Neural cell (in vitro differentiated cells): ENCODE results near the gene ASF1B.

ENCODE experiments used
- EZH2 ChIP-seq: fragments of 200-600, 300-800 bp; shearing (Covaris generic), sonication (generic); IDR thresholded peaks from 2 replicates; pipeline ENCODE4 v1.6.1; 2014; ENCODE audit warnings: antibody characterized with exemption, low read length, borderline replicate concordance, mild to moderate bottlenecking; ENCODE audit not compliant: insufficient read depth, poor library complexity, severe bottlenecking
- SMC3 ChIP-seq: fragments of 450-650 bp; conservative IDR thresholded peaks from 2 replicates; pipeline ENCODE4 v1.6.1; 2014; ENCODE audit warnings: antibody characterized with exemption, mild to moderate bottlenecking, moderate library complexity; ENCODE audit not compliant: poor library complexity

DNA sequence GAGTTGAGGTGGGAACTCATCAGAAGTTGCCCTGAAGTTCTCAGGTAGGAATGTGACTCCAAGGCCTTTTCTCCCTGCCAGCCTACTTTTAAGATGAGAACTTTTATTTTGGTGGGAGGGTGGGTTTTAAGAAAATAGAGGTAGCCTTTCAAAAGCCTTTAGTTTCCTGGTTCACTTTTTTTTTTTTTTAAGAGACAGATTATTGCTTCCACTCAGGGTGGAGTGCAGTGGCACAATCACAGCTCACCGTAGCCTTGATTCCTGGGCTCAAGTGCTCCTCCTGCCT lies 53.8 kb downstream of the ASF1B start:
- TF ChIP-seq SMC3 (no peak), EZH2 (no peak)
